ENCODE data around the gene TMPRSS6.

The TMPRSS6 gene

GRCh38 chr22:37049224-37049623 is 60.3 kb downstream of the TMPRSS6 start:
- no peak overlapping the region for H2AFZ ChIP-seq (ENCODE audit: low read depth, low read length)
- H3K9me3 ChIP-seq (ENCODE audit: insufficient read depth, low read length) = no peaks in the 10 kb centered on the region
- no peaks in the 10 kb centered on the region; the same call in 1 of the 2 replicates for H3K27me3 ChIP-seq (ENCODE audit: low read depth, low read length)
- peaks cover 22% of the 10 kb centered on the region for H3K4me1 ChIP-seq (ENCODE audit: low read length)
- TF ChIP-seq CTCF (IDR thresholded peaks at IDR 0.05; ENCODE audit: low read depth, low read length) (no peak), EZH2phosphoT487 (IDR thresholded peaks at IDR 0.05; ENCODE audit: low read depth) (no peak)
- no peak overlapping the region for H3K4me2 ChIP-seq (ENCODE audit: low read length)
- H4K20me1 ChIP-seq (ENCODE audit: insufficient read depth, low read length) = no peaks in the 10 kb centered on the region
- no peaks in the 10 kb centered on the region for H3K36me3 ChIP-seq (replicated peaks; ENCODE audit: low read depth, low read length)
- H3K4me3 ChIP-seq (ENCODE audit: low read length) = no peak overlapping the region
- H3K27ac ChIP-seq (ENCODE audit: low read length) = no peak overlapping the region
- no peaks in the 10 kb centered on the region for H3K79me2 ChIP-seq (ENCODE audit: low read length)
- H3K9ac ChIP-seq (ENCODE audit: low read length) = no peak overlapping the region

DNA sequence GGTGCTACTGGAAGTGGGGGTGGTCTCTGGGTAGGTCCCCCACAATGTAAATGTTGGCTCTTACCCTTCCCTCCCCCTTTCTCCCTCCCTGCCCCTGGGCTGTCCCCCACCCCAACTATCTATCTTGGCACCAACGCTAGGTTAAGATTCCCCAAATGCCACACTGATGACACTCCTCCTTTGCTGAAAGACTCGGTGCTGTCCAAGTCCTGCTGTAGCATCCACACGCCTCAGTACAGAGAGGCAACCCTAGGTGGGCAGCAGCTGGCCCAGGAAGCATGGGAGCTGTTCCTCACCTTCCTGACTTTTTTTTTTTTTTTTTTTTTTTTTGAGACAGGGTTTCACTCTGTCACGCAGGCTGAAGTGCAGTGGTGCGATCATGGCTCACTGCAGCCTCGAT is 61.4 kb downstream of the TMPRSS6 start:
- no peak overlapping the region for H3K9ac ChIP-seq (ENCODE audit: low read length)
- no peaks in the 10 kb centered on the region for H3K36me3 ChIP-seq (replicated peaks; ENCODE audit: low read depth, low read length)
- TF ChIP-seq EZH2phosphoT487 (IDR thresholded peaks at IDR 0.05; ENCODE audit: low read depth) = no peak
- no peak for TF ChIP-seq CTCF (IDR thresholded peaks at IDR 0.05; ENCODE audit: low read depth, low read length)
- no peak overlapping the region for H3K4me2 ChIP-seq (ENCODE audit: low read length)
- H3K27me3 ChIP-seq (ENCODE audit: low read depth, low read length) = no peaks in the 10 kb centered on the region; the same call in 1 of the 2 replicates
- H3K4me3 ChIP-seq (ENCODE audit: low read length) = no peak overlapping the region
- no peak overlapping the region for H2AFZ ChIP-seq (ENCODE audit: low read depth, low read length)
- peaks cover 29% of the 10 kb centered on the region for H3K4me1 ChIP-seq (ENCODE audit: low read length)
- H3K27ac ChIP-seq (ENCODE audit: low read length) = no peak overlapping the region
- no peaks in the 10 kb centered on the region for H4K20me1 ChIP-seq (ENCODE audit: insufficient read depth, low read length)
- no peaks in the 10 kb centered on the region for H3K79me2 ChIP-seq (ENCODE audit: low read length)
- H3K9me3 ChIP-seq (ENCODE audit: insufficient read depth, low read length) = no peaks in the 10 kb centered on the region

GRCh38 chr22:37047006-37047405 is 62.5 kb downstream of the TMPRSS6 start:
- Histone ChIP-seq H3K79me2 (ENCODE audit: low read length) (no peaks in the 10 kb centered on the region), H3K4me2 (ENCODE audit: low read length) (no peak overlapping the region), H3K27ac (ENCODE audit: low read length) (no peak overlapping the region)

GRCh38 chr22:37046589-37046988 is 62.9 kb downstream of the TMPRSS6 start:
- Histone ChIP-seq H3K79me2 (ENCODE audit: low read length) (no peaks in the 10 kb centered on the region), H2AFZ (ENCODE audit: low read depth, low read length) (no peak overlapping the region), H3K4me3 (ENCODE audit: low read length) (no peak overlapping the region), H3K9ac (ENCODE audit: low read length) (no peak overlapping the region), H4K20me1 (ENCODE audit: insufficient read depth, low read length) (no peaks in the 10 kb centered on the region), H3K27me3 (ENCODE audit: low read depth, low read length) (no peaks in the 10 kb centered on the region; the same call in 1 of the 2 replicates), H3K4me2 (ENCODE audit: low read length) (no peak overlapping the region), H3K4me1 (ENCODE audit: low read length) (peaks cover 23% of the 10 kb centered on the region), H3K9me3 (ENCODE audit: insufficient read depth, low read length) (no peaks in the 10 kb centered on the region), H3K27ac (ENCODE audit: low read length) (no peak overlapping the region), H3K36me3 (replicated peaks; ENCODE audit: low read depth, low read length) (no peaks in the 10 kb centered on the region)
- TF ChIP-seq CTCF (IDR thresholded peaks at IDR 0.05; ENCODE audit: low read depth, low read length) (no peak), EZH2phosphoT487 (IDR thresholded peaks at IDR 0.05; ENCODE audit: low read depth) (no peak)

More at GRCh38 chr22:37047006-37047405, 62.5 kb downstream of the TMPRSS6 start:
- H3K9ac ChIP-seq (ENCODE audit: low read length) = no peak overlapping the region
- no peaks in the 10 kb centered on the region for H4K20me1 ChIP-seq (ENCODE audit: insufficient read depth, low read length)
- no peak overlapping the region for H3K4me3 ChIP-seq (ENCODE audit: low read length)
- H3K36me3 ChIP-seq (replicated peaks; ENCODE audit: low read depth, low read length) = no peaks in the 10 kb centered on the region
- TF ChIP-seq CTCF (IDR thresholded peaks at IDR 0.05; ENCODE audit: low read depth, low read length) = no peak
- TF ChIP-seq EZH2phosphoT487 (IDR thresholded peaks at IDR 0.05; ENCODE audit: low read depth) = no peak
- H2AFZ ChIP-seq (ENCODE audit: low read depth, low read length) = no peak overlapping the region
- no peaks in the 10 kb centered on the region; the same call in 1 of the 2 replicates for H3K27me3 ChIP-seq (ENCODE audit: low read depth, low read length)
- peaks cover 23% of the 10 kb centered on the region for H3K4me1 ChIP-seq (ENCODE audit: low read length)
- H3K9me3 ChIP-seq (ENCODE audit: insufficient read depth, low read length) = no peaks in the 10 kb centered on the region
